Measurements from ENCODE around the gene FAM174B.

Gene FAM174B

GRCh38 chr15:92682741-92683510 is 27.4 kb upstream of the FAM174B start:
- no peak for TF ChIP-seq CTCF (IDR thresholded peaks at IDR 0.05; ENCODE audit: extremely low read depth, missing control alignments)
- no peak for DNase-seq (ENCODE audit: low spot score)

- DNase-seq (ENCODE audit: low spot score), result no peak
- no peak for TF ChIP-seq CTCF (IDR thresholded peaks at IDR 0.05; ENCODE audit: extremely low read depth, missing control alignments)
These were observed 25.6 kb upstream of the FAM174B start for GRCh38 chr15:92681141-92681631.

GRCh38 chr15:92677999-92678398 is 22.4 kb upstream of the FAM174B start:
- no peak for DNase-seq (ENCODE audit: low spot score)
- TF ChIP-seq CTCF (IDR thresholded peaks at IDR 0.05; ENCODE audit: extremely low read depth, missing control alignments), result no peak

- no peak for DNase-seq (ENCODE audit: low spot score)
- no peak for TF ChIP-seq CTCF (IDR thresholded peaks at IDR 0.05; ENCODE audit: extremely low read depth, missing control alignments)
These were observed 21.0 kb upstream of the FAM174B start for GRCh38 chr15:92676561-92676960.

GRCh38 chr15:92675485-92675884 is 19.9 kb upstream of the FAM174B start:
- TF ChIP-seq CTCF (IDR thresholded peaks at IDR 0.05; ENCODE audit: extremely low read depth, missing control alignments), result no peak
- no peak for DNase-seq (ENCODE audit: low spot score)

GRCh38 chr15:92674347-92674746 is 18.8 kb upstream of the FAM174B start:
- no peak for DNase-seq (ENCODE audit: low spot score)
- TF ChIP-seq CTCF (IDR thresholded peaks at IDR 0.05; ENCODE audit: extremely low read depth, missing control alignments), result no peak

- no peak for DNase-seq (ENCODE audit: low spot score)
- no peak for TF ChIP-seq CTCF (IDR thresholded peaks at IDR 0.05; ENCODE audit: extremely low read depth, missing control alignments)
These were observed 16.5 kb upstream of the FAM174B start for GRCh38 chr15:92672102-92672501.

Measured in GM20000 (cell line).